Activated CD8-positive, alpha-beta T cell treated with anti-CD3 and anti-CD28 coated beads for 36 hours (primary cell): ENCODE data around the gene NEURL1B. TPM values are rescaled to one million over a fixed set of nuclear protein-coding genes. Genes with fewer than 3 reads are reported as not detected.

Source experiments
- ATAC-seq: fragments of 200-7000 bp; cut with Tn5 transposase; one replicate; pipeline ENCODE4 v1.10.0; 2021; ENCODE audit warnings: mild to moderate bottlenecking, moderate library complexity
- CTCF ChIA-PET: fragments of 350-600 bp; sonication (Branson Sonifier 250); formaldehyde crosslinking; loops from one replicate; lab custom pipeline; 2021; ENCODE audit warnings: antibody characterized with exemption; lab: Charles Lee
- POLR2A ChIA-PET: fragments of 350-600 bp; sonication (Branson Sonifier 250); formaldehyde crosslinking; loops from one replicate; lab custom pipeline; 2021; ENCODE audit warnings: antibody characterized with exemption; lab: Charles Lee
- DNase-seq: peaks from one replicate; pipeline ENCODE4 v3.0.0-alpha.2; 2020
- H3K27ac Mint-ChIP-seq: one replicate; pipeline ENCODE4 v1.8.0; 2021; ENCODE audit warnings: mild to moderate bottlenecking, mixed read lengths
- H3K27me3 Mint-ChIP-seq: one replicate; pipeline ENCODE4 v1.8.0; 2021; ENCODE audit warnings: mixed read lengths
- H3K36me3 Mint-ChIP-seq: one replicate; pipeline ENCODE4 v1.8.0; 2021; ENCODE audit warnings: low read depth, mixed read lengths
- H3K4me1 Mint-ChIP-seq: one replicate; pipeline ENCODE4 v1.8.0; 2021; ENCODE audit warnings: low read depth, mixed read lengths
- H3K4me3 Mint-ChIP-seq: one replicate; pipeline ENCODE4 v1.8.0; 2021; ENCODE audit warnings: mild to moderate bottlenecking, moderate library complexity, mixed read lengths
- H3K9me3 Mint-ChIP-seq: one replicate; pipeline ENCODE4 v1.8.0; 2021; ENCODE audit warnings: mixed read lengths
- CTCF ChIP-seq: fragments of 200-600 bp; IDR thresholded peaks from one replicate; pipeline ENCODE4 v1.8.0; 2022; ENCODE audit warnings: antibody characterized with exemption, mild to moderate bottlenecking
- intact Hi-C: fragments of 100-400 bp; cut with micrococcal nuclease; formaldehyde crosslinking; loops from one replicate; pipeline ENCODE4 v1.10.0; 2022
- microRNA-seq: library from miRNA; unstranded; fragments of <30 nt; microRNA quantifications from one replicate; pipeline ENCODE4 v1.2.0, GENCODE V29; 2022; ENCODE audit warnings: borderline microRNAs expressed, borderline replicate concordance
- total RNA-seq, 2 experiments: library from RNA; stranded (reverse); gene quantifications; one replicate each; pipeline ENCODE4 v1.2.3, GENCODE V29; 2021

Gene NEURL1B
- total RNA-seq, 2 experiments from 2014 or later = 0.18 to 0.22 TPM

DNA sequence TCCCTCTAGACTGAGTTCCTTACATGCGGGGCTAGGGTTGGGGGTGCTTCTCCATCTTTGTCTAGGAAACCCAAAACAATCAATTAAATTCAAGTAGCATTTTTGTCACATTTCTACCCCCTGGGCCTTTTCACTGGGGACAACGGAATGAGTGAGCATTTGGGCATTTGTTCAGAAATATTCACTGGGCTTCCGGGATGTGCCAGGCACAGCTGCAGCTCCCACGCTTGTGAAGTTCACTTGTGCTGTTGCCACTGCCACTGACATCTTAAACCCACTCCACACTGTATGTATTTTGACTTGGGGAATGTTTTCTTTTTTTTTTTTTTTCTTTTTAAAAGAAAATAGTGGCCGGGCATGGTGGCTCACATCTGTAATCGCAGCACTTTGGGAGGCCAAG lies 98.3 kb downstream of the NEURL1B start:
- DNase-seq (no peak), ATAC-seq (no peak)
- CTCF ChIA-PET = no interaction called here
- Mint-ChIP-seq H3K27me3 (no peaks in the 10 kb centered on the region), H3K27ac (no peak overlapping the region), H3K4me1 (no peaks in the 10 kb centered on the region), H3K9me3 (no peaks in the 10 kb centered on the region), H3K36me3 (no peaks in the 10 kb centered on the region), H3K4me3 (no peak overlapping the region)
- TF ChIP-seq CTCF = no peak
- POLR2A ChIA-PET = no interaction called here
- intact Hi-C loops = no loop called here

- DNase-seq (no peak), ATAC-seq (no peak)
- intact Hi-C loops = no loop called here
- H3K9me3 Mint-ChIP-seq = no peaks in the 10 kb centered on the region
- ChIA-PET CTCF (interaction anchor here (1.0 kb wide), 2 partner anchors 32 to 192 kb away, joined by 3 to 4 read pairs; no protein-coding TSS in a partner anchor), POLR2A (no interaction called here)
- TF ChIP-seq CTCF = no peak
- H3K4me3 Mint-ChIP-seq = no peak overlapping the region
- no peak overlapping the region for H3K27ac Mint-ChIP-seq
- H3K4me1 Mint-ChIP-seq = peaks cover 3% of the 10 kb centered on the region
- H3K27me3 Mint-ChIP-seq = no peaks in the 10 kb centered on the region
- no peaks in the 10 kb centered on the region for H3K36me3 Mint-ChIP-seq
Observed at GRCh38 chr5:172740428-172741205, 99.6 kb downstream of the NEURL1B start.

Small RNAs within 50 kb of the gene (microRNA-seq; reads per million reads assigned to microRNA genes)
- gene MIR5003 = not detected

Other genes with a start within 250 kb of the NEURL1B start
- under 1 TPM; 0.38 to 0.47 TPM for gene SH3PXD2B, start 186.7 kb upstream of the NEURL1B start, total RNA-seq
- 10 to 100 TPM; 16.6 to 17.9 TPM for gene DUSP1, start 129.9 kb downstream of the NEURL1B start, total RNA-seq
- 10 to 100 TPM; 56.1 to 57.0 TPM for gene ERGIC1, start 193.0 kb downstream of the NEURL1B start, total RNA-seq